ENCODE measurements around the gene ZRANB3.

Gene ZRANB3

GRCh38 chr2:135335256-135335655 is 195.8 kb downstream of the ZRANB3 start:
- no peak for TF ChIP-seq CTCF (conservative IDR thresholded peaks at IDR 0.05; ENCODE audit: low read depth, low read length)
- H3K4me3 ChIP-seq (ENCODE audit: low read length): no peak overlapping the region
- DNase-seq (ENCODE audit: low read depth): no peak

DNA sequence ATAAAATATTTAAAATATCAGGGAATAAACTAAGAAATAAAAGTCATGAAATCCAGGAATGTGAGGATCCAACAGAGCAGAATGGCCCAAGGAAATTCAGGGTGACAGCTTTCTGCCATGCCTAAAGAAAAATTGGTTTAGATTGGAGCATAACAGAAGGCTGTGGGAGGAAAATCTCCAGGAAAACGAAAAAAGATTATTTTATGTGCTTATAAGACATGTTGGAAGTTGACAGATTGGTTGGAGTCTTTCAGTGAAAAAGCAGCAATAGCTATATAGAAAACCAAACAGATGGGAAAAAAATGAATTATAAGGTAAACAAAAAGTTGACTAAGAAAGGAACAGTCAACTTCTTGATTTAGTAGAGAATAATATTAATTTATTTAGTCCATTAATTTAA is 203.9 kb downstream of the ZRANB3 start:
- DNase-seq (ENCODE audit: low read depth): no peak
- no peak for TF ChIP-seq CTCF (conservative IDR thresholded peaks at IDR 0.05; ENCODE audit: low read depth, low read length)
- no peak overlapping the region for H3K4me3 ChIP-seq (ENCODE audit: low read length)

DNA sequence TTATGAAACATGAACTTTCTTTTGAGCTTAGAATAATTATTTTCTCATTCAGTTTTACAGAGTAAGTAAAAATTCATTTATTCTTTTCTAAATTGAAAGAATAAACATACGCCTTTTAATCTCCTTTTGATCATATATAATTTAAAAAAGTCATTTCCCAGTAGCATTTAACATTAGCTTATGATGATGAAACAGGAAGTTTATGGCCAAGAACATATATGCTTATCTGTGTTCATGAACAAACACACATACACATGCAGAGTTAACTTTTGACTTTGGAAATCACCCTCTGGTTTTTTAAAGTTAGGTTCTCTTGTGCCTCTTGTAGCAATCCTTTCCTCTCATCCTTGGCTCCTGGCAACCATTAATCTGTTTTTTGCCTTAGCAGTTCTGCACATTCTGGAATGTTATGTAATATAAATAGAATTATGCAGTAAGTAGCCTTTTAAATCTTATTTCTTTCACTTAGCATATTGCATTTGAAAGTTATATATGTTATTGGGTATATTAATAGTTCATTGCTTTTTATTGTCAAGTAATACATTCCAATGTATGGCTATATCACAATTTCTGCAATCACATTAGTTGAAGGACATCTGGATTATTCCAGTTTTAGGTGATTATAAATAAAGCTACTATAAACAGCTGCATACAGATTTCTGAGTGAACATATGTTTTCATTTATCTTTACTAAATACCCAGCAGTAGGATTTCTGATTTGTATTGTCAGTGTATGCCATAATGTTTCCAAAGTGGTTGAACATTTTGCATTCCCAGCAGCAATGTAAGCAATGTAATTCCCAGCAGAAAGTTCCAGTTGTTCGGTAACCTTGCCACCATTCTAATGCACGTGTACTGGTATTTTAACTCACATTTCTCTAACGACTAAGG is 210.3 kb downstream of the ZRANB3 start:
- no peak overlapping the region for H3K4me3 ChIP-seq (ENCODE audit: low read length)
- no peak for TF ChIP-seq CTCF (conservative IDR thresholded peaks at IDR 0.05; ENCODE audit: low read depth, low read length)
- DNase-seq (ENCODE audit: low read depth): no peak

DNA sequence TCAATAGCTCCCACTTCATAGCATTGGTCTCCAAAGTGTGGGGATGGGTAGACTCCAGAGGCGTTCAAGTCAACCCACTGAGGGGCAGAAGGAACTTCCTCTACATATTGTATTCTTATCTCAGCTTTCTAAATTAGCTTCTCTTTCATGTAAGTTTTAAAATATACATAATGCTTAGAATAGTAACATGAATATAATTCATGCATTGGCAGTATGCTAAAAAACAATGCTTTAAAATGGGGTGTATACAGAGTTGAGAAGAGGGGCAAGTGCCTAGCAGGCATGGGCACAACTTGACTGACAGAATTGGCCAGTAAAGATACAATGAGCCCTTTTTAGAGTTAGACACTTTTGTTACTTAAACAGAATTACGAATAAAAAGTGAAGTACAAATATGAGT is 212.2 kb downstream of the ZRANB3 start:
- TF ChIP-seq CTCF (conservative IDR thresholded peaks at IDR 0.05; ENCODE audit: low read depth, low read length): no peak

GRCh38 chr2:135317375-135317774 is 213.6 kb downstream of the ZRANB3 start:
- no peak overlapping the region for H3K4me3 ChIP-seq (ENCODE audit: low read length)
- no peak for DNase-seq (ENCODE audit: low read depth)
- no peak for TF ChIP-seq CTCF (conservative IDR thresholded peaks at IDR 0.05; ENCODE audit: low read depth, low read length)

More for the DNA sequence above, 212.2 kb downstream of the ZRANB3 start:
- H3K4me3 ChIP-seq (ENCODE audit: low read length): no peak overlapping the region
- no peak for DNase-seq (ENCODE audit: low read depth)

DNA sequence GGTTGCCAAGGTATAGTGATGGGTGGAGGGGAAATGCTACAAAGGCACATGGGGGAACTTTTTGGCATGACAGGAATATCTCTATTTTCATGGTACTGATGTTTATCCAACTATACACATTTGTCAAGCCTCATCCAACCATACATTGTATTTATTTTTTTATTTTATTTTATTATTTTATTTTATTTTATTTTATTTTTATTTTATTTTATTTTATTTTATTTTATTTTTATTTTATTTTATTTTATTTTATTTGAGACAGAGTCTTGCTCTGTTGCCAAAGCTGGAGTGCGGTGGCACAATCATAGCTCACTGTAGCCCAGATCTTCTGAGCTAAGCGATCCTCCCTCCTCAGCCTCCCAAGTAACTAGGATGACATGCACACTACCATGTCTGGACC is 219.1 kb downstream of the ZRANB3 start:
- no peak overlapping the region for H3K4me3 ChIP-seq (ENCODE audit: low read length)
- DNase-seq (ENCODE audit: low read depth): no peak
- no peak for TF ChIP-seq CTCF (conservative IDR thresholded peaks at IDR 0.05; ENCODE audit: low read depth, low read length)

DNA sequence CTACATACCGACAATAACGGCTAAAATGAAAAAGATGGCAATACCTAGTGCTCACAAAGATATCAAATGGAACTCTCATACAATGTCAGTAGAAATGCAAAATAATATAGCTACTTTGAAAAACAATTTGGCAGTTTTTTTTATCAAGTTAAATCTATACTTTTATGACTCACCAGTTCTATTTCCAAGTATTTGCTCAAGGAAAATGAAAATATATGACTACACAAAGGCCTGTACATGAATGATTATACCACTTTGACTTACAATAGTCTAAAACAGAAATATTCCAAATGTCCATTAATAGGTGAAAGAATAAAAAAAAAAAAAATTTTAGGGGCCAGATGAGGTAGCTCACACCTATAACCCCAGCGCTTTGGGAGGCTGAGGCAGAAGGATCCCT is 219.8 kb downstream of the ZRANB3 start:
- DNase-seq (ENCODE audit: low read depth): no peak
- no peak for TF ChIP-seq CTCF (conservative IDR thresholded peaks at IDR 0.05; ENCODE audit: low read depth, low read length)
- no peak overlapping the region for H3K4me3 ChIP-seq (ENCODE audit: low read length)

Measured in retinal pigment epithelial cell (primary cell).